Endothelial cell of umbilical vein (primary cell): ENCODE data around the gene ACP4. TPM values are rescaled to one million over a fixed set of nuclear protein-coding genes. Genes with fewer than 3 reads are reported as not detected.

Experiments used
- BruUV-seq: library from RNA; stranded (reverse); fragments of 400-500 nt; replicated peaks from 2 replicates; lab custom pipeline; 2021; lab: Mats Ljungman, UMichigan
- CTCF ChIA-PET: fragments of 300-600, 350-600 bp; sonication (Branson Sonifier 250); formaldehyde crosslinking; loops from one replicate; lab custom pipeline; 2021; ENCODE audit warnings: antibody characterized with exemption, inconsistent platforms; lab: Charles Lee
- POLR2A ChIA-PET: fragments of 300-600, 350-600 bp; sonication (Branson Sonifier 250); formaldehyde crosslinking; loops from one replicate; lab custom pipeline; 2021; ENCODE audit warnings: antibody characterized with exemption, inconsistent platforms; lab: Charles Lee
- DNase-seq: peaks from one replicate; pipeline ENCODE4 v3.0.0-alpha.2; 2011; ENCODE audit warnings: low read depth, low spot score
- FAIRE-seq: peaks from 2 replicates; lab custom pipeline; 2011; peaks lifted over from hg19 to GRCh38; lab: Jason Lieb, UNC
- H2AFZ ChIP-seq: 2 replicates; pipeline ENCODE4 v1.6.0; 2012; ENCODE audit warnings: low read depth, low read length, control low read depth, inconsistent platforms
- H3K27ac ChIP-seq: 2 replicates; pipeline ENCODE4 v1.5.1; 2011; ENCODE audit warnings: low read depth, mild to moderate bottlenecking, control low read depth, low read length, moderate library complexity; ENCODE audit not compliant: insufficient read depth
- H3K27me3 ChIP-seq, 2 experiments: 2 replicates each; pipeline versions ENCODE4 v1.6.0 to v1.6.1; 2011; ENCODE audit warnings: low read length in 2 of 2, mixed read lengths in 1 of 2; ENCODE audit not compliant: control insufficient read depth in 2 of 2, insufficient read depth in 2 of 2
- H3K36me3 ChIP-seq, 2 experiments: 2 replicates in 1 of 2; 3 replicates in 1 of 2; pipeline ENCODE4 v1.5.1; 2011; ENCODE audit warnings: low read length in 2 of 2, mild to moderate bottlenecking in 1 of 2, moderate library complexity in 1 of 2; ENCODE audit not compliant: control insufficient read depth in 2 of 2, insufficient read depth in 2 of 2; ENCODE audit errors: extremely low read depth in 1 of 2
- H3K4me1 ChIP-seq: 3 replicates; pipeline ENCODE4 v1.5.1; 2011; ENCODE audit warnings: mild to moderate bottlenecking, low read length; ENCODE audit not compliant: control insufficient read depth, insufficient read depth; ENCODE audit errors: extremely low read depth
- H3K4me2 ChIP-seq: 2 replicates; pipeline ENCODE4 v1.6.1; 2011; ENCODE audit warnings: low read length, control low read depth, mixed read lengths; ENCODE audit not compliant: insufficient read depth
- H3K4me3 ChIP-seq, 3 experiments: fragments of 200-600 bp in 1 of 3; sonication (generic), shearing (Covaris generic) in 1 of 3; replicated peaks in 1 of 3; 2 replicates each; pipeline ENCODE4 v1.5.1; 2011 to 2016; ENCODE audit warnings: control low read depth in 3 of 3, low read length in 3 of 3, mild to moderate bottlenecking in 2 of 3, inconsistent platforms in 1 of 3, low read depth in 1 of 3, moderate library complexity in 1 of 3; ENCODE audit not compliant: insufficient read depth in 1 of 3
- H3K79me2 ChIP-seq: 2 replicates; pipeline ENCODE4 v1.6.0; 2012; ENCODE audit warnings: low read length, inconsistent platforms; ENCODE audit not compliant: control insufficient read depth, insufficient read depth
- H3K9ac ChIP-seq: replicated peaks from 2 replicates; pipeline ENCODE3; 2011; ENCODE audit warnings: low read length, control low read depth; ENCODE audit not compliant: insufficient read depth; ENCODE audit errors: extremely low read depth
- H3K9me1 ChIP-seq: replicated peaks from 3 replicates; pipeline ENCODE4 v1.6.0; 2011; ENCODE audit warnings: mild to moderate bottlenecking, low read length; ENCODE audit not compliant: control insufficient read depth, insufficient read depth; ENCODE audit errors: extremely low read depth
- H3K9me3 ChIP-seq: replicated peaks from 2 replicates; pipeline ENCODE4 v1.5.1; 2012; ENCODE audit warnings: low read length, inconsistent platforms; ENCODE audit not compliant: control insufficient read depth, insufficient read depth
- H4K20me1 ChIP-seq: replicated peaks from 2 replicates; pipeline ENCODE3; 2011; ENCODE audit warnings: mild to moderate bottlenecking, low read length; ENCODE audit not compliant: control insufficient read depth, insufficient read depth; ENCODE audit errors: extremely low read depth
- CTCF ChIP-seq, 2 donors: IDR thresholded peaks; 1 replicate in 1 of 2; 2 replicates in 1 of 2; pipeline ENCODE4 v1.5.1; 2011; ENCODE audit warnings: low read length in 2 of 2, mild to moderate bottlenecking in 2 of 2, moderate library complexity in 2 of 2, control low read depth in 1 of 2, inconsistent platforms in 1 of 2, low read depth in 1 of 2; ENCODE audit not compliant: insufficient read depth in 1 of 2; ENCODE audit errors: extremely low read depth in 1 of 2
- JUN ChIP-seq: IDR thresholded peaks from 2 replicates; pipeline ENCODE4 v1.6.1; 2011; ENCODE audit warnings: borderline replicate concordance, low read depth; ENCODE audit not compliant: insufficient read length, insufficient read depth
- dilution Hi-C: fragments of 300-500 bp; cut with MboI; formaldehyde crosslinking; loops from one replicate; pipeline ENCODE4 v1.15.0; 2019; ENCODE audit warnings: low sequenced_read_pairs; ENCODE audit not compliant: extremely low pct_ligation_motif_present
- intact Hi-C: fragments of 100-400 bp; cut with micrococcal nuclease; formaldehyde crosslinking; loops from one replicate; pipeline ENCODE4 v1.10.0; 2022
- polyA plus RNA-seq, 4 experiments: library from polyadenylated mRNA; depleted of rRNA in 3 of 4; stranded (reverse) in 3 of 4; unstranded in 1 of 4; fragments of >200 nt; gene quantifications; 2 replicates each; pipeline versions ENCODE4 v1.2.1 to v1.2.3, GENCODE V29; 2011 to 2012; ENCODE audit warnings: missing spikeins in 1 of 4
- total RNA-seq: library from RNA; stranded (reverse); gene quantifications from 2 replicates; pipeline ENCODE4 v1.2.3, GENCODE V29; 2021

Gene ACP4
- total and polyA plus RNA-seq, 2 donors (not counting 3 experiments of a cell fraction or from before 2014, with no cell fraction given) = not detected

DNA sequence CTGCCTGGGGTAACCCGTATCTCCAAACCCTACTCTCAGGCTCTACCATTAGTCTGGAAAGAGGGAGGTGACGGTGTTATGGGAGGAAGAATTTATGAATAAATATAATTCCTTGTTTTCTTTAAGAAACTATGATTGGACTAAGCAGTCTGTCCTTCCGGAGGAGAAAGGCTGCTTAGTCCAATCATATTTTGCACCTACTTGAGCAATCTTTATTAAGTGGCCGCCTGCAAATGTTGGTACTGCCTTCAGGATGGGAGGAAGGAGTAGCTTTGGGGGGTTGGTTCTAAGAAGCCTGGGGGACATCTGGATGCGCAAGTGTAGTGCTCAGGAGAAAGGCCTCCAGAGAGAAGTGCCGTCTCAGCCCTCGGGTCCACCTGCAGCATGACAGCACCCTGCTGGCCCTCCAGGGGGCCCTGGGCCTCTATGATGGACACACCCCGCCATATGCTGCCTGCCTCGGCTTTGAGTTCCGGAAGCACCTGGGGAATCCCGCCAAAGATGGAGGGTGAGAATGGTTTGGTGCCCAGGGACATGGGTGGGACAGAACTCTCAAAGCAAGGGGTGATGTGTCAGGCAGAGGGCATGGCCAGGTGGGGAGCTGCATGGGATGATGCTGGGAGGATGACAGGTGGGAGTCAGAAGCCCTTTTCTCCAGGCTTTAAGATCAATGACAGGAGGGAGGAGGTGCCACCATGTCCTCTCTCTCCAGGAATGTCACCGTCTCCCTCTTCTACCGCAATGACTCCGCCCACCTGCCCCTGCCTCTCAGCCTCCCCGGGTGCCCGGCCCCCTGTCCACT, 4.1 kb downstream of the ACP4 start:
- intact Hi-C loops (no loop called here), dilution Hi-C loops (no loop called here)
- H3K9me1 ChIP-seq = no peaks in the 10 kb centered on the region
- BruUV-seq = no TSS peak
- no peaks in the 10 kb centered on the region for H4K20me1 ChIP-seq
- DNase-seq (no peak), FAIRE-seq (no peak)
- POLR2A ChIA-PET = interaction anchor here (2.1 kb wide), 1 partner anchor 11 kb away, joined by 6 read pairs; no protein-coding TSS in a partner anchor
- H3K27me3 ChIP-seq = no peaks in the 10 kb centered on the region
- TF ChIP-seq CTCF (IDR thresholded peaks at IDR 0.05; ENCODE audit: extremely low read depth in 1 of 2, insufficient read depth in 1 of 2, low read depth in 1 of 2, low read length in 2 of 2) (peak in 1 of 2 donors; percentile 10), JUN (no peak)
- peaks cover 6% of the 10 kb centered on the region for H3K79me2 ChIP-seq
- H3K9ac ChIP-seq = no peak overlapping the region
- no peak overlapping the region for H3K27ac ChIP-seq
- no peak overlapping the region for H2AFZ ChIP-seq
- H3K9me3 ChIP-seq = no peaks in the 10 kb centered on the region
- no peaks in the 10 kb centered on the region for H3K4me1 ChIP-seq
- no peak overlapping the region for H3K4me3 ChIP-seq
- H3K36me3 ChIP-seq = peaks cover 8 to 19% of the 10 kb centered on the region in 2 experiments
- CTCF ChIA-PET = interaction anchor here (0.8 to 1.3 kb wide), 6 partner anchors 11 to 426 kb away, joined by 3 to 4 read pairs (median 3); no protein-coding TSS in a partner anchor
- no peak overlapping the region for H3K4me2 ChIP-seq
